Left ventricle myocardium inferior (tissue), 1 donor: ENCODE results near the gene SUSD4. TPM values are rescaled to one million over a fixed set of nuclear protein-coding genes. Genes with fewer than 3 reads are reported as not detected.

Experiments used
- DNase-seq: peaks from one replicate; pipeline ENCODE4 v3.0.0-alpha.2; 2020
- H3K27ac ChIP-seq: fragments of 200-600 bp; replicated peaks from 2 replicates; pipeline ENCODE4 v1.8.0; 2021
- H3K27me3 ChIP-seq: fragments of 200-600 bp; 2 replicates; pipeline ENCODE4 v1.8.0; 2021; ENCODE audit warnings: low read depth
- H3K36me3 ChIP-seq: fragments of 200-600 bp; 2 replicates; pipeline ENCODE4 v1.8.0; 2021
- H3K4me1 ChIP-seq: fragments of 200-600 bp; 2 replicates; pipeline ENCODE4 v1.8.0; 2021
- H3K4me3 ChIP-seq: fragments of 200-600 bp; 2 replicates; pipeline ENCODE4 v1.8.0; 2021; ENCODE audit warnings: mild to moderate bottlenecking, moderate library complexity
- H3K9me3 ChIP-seq: fragments of 200-600 bp; replicated peaks from 2 replicates; pipeline ENCODE4 v1.8.0; 2021
- CTCF ChIP-seq: fragments of 200-600 bp; IDR thresholded peaks from 2 replicates; pipeline ENCODE4 v1.8.0; 2021; ENCODE audit warnings: antibody characterized with exemption, mild to moderate bottlenecking, borderline replicate concordance
- intact Hi-C: fragments of 100-400 bp; cut with micrococcal nuclease; formaldehyde crosslinking; loops from one replicate; pipeline ENCODE4 v1.11.0; 2022
- total RNA-seq: library from RNA; stranded (reverse); fragmentation: NEBNext Ultra II Directional; extraction: Animal tissue kit (Norgen Biotek cat#: 25700); gene quantifications from one replicate; pipeline ENCODE4 v1.2.1, GENCODE V29; 2021
- donor health status: DM: no; HTN: yes; CAD: no; lungs with severe emphysema.

Gene SUSD4
- total RNA-seq, 1 donor from 2014 or later = 2.5 TPM

GRCh38 chr1:223250632-223251015 is 113.4 kb downstream of the SUSD4 start:
- TF ChIP-seq CTCF = no peak
- intact Hi-C loops = no loop called here
- Histone ChIP-seq H3K36me3 (no peaks in the 10 kb centered on the region), H3K27ac (no peak overlapping the region), H3K9me3 (no peaks in the 10 kb centered on the region), H3K27me3 (no peaks in the 10 kb centered on the region), H3K4me3 (no peak overlapping the region), H3K4me1 (no peaks in the 10 kb centered on the region)
- no peak for DNase-seq

GRCh38 chr1:223249854-223250631 is 113.9 kb downstream of the SUSD4 start:
- no peak for TF ChIP-seq CTCF
- H3K36me3 ChIP-seq = no peaks in the 10 kb centered on the region
- H3K9me3 ChIP-seq = no peaks in the 10 kb centered on the region
- H3K4me3 ChIP-seq = no peak overlapping the region
- H3K27me3 ChIP-seq = no peaks in the 10 kb centered on the region
- H3K4me1 ChIP-seq = no peaks in the 10 kb centered on the region
- intact Hi-C loops = loop anchor here (5.0 kb wide), 1 partner anchor 118 kb away; no protein-coding TSS in a partner anchor
- H3K27ac ChIP-seq = no peak overlapping the region
- no peak for DNase-seq

GRCh38 chr1:223248770-223249140 is 115.2 kb downstream of the SUSD4 start:
- DNase-seq = no peak
- intact Hi-C loops = loop anchor here (5.0 kb wide), 1 partner anchor 116 kb away; no protein-coding TSS in a partner anchor

GRCh38 chr1:223248001-223248769 is 115.8 kb downstream of the SUSD4 start:
- no peak for DNase-seq
- TF ChIP-seq CTCF = no peak
- H3K4me3 ChIP-seq = no peak overlapping the region
- H3K27me3 ChIP-seq = no peaks in the 10 kb centered on the region
- intact Hi-C loops = loop anchor here (5.0 kb wide), 1 partner anchor 116 kb away; no protein-coding TSS in a partner anchor
- no peak overlapping the region for H3K27ac ChIP-seq
- H3K9me3 ChIP-seq = no peaks in the 10 kb centered on the region
- no peaks in the 10 kb centered on the region for H3K4me1 ChIP-seq
- no peaks in the 10 kb centered on the region for H3K36me3 ChIP-seq

More at GRCh38 chr1:223248770-223249140, 115.2 kb downstream of the SUSD4 start:
- H3K27ac ChIP-seq = no peak overlapping the region
- no peak overlapping the region for H3K4me3 ChIP-seq
- H3K36me3 ChIP-seq = no peaks in the 10 kb centered on the region
- no peaks in the 10 kb centered on the region for H3K9me3 ChIP-seq
- no peaks in the 10 kb centered on the region for H3K4me1 ChIP-seq
- H3K27me3 ChIP-seq = no peaks in the 10 kb centered on the region
- no peak for TF ChIP-seq CTCF

- no peak for DNase-seq
- intact Hi-C loops = loop anchor here (5.0 kb wide), 1 partner anchor 114 kb away; no protein-coding TSS in a partner anchor
- no peak overlapping the region for H3K27ac ChIP-seq
- H3K4me3 ChIP-seq = no peak overlapping the region
- H3K4me1 ChIP-seq = no peaks in the 10 kb centered on the region
- TF ChIP-seq CTCF = no peak
- H3K9me3 ChIP-seq = no peaks in the 10 kb centered on the region
- no peaks in the 10 kb centered on the region for H3K27me3 ChIP-seq
- no peaks in the 10 kb centered on the region for H3K36me3 ChIP-seq
Measured at GRCh38 chr1:223246476-223247112, 117.4 kb downstream of the SUSD4 start.
